Measurements from ENCODE around the gene EIPR1. TPM values are rescaled to one million over a fixed set of nuclear protein-coding genes. Genes with fewer than 3 reads are reported as not detected.

The EIPR1 gene
- total RNA-seq, 1 experiment from 2014 or later: 22.8 TPM

DNA sequence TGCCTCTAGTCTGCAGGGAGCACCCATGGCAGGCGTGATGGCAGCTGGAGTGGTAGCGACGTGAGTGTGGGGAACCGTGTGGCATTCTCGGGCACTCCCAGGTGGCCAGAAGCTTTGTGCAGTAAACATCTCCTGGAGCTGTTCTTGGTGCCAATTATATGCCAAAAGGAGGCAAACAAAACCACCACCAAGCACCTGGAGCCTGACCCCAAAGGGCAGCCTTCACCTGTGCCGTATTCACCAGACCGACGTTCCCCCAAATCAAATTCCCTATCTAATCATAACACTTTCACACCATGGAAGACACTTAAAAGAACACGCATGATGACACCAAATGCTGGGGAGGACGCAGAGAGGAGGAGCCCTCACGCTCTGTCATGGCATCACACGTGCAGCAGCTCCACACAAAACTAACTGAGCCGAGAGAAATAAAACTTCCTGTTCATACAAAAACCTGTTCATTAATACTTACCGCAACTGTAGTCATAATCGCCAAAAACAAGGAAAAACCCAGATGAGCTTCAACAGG, 123.6 kb downstream of the EIPR1 start (continued):
- TF ChIP-seq NFE2L1 (CRISPR knock-in tag; IDR thresholded peaks at IDR 0.05) (no peak), ELF4 (CRISPR knock-in tag; IDR thresholded peaks at IDR 0.05; ENCODE audit: low read depth) (no peak), ZNF219 (CRISPR knock-in tag; IDR thresholded peaks at IDR 0.05; ENCODE audit: borderline replicate concordance) (no peak), JAZF1 (CRISPR knock-in tag; IDR thresholded peaks at IDR 0.05) (no peak), IRF2 (CRISPR knock-in tag; IDR thresholded peaks at IDR 0.05; ENCODE audit: borderline replicate concordance, low read depth) (no peak), MYBL2 (CRISPR knock-in tag; IDR thresholded peaks at IDR 0.05) (no peak), SMAD4 (CRISPR knock-in tag; IDR thresholded peaks at IDR 0.05) (no peak), JUN (CRISPR knock-in tag; IDR thresholded peaks at IDR 0.05) (no peak), ZNF532 (CRISPR knock-in tag; IDR thresholded peaks at IDR 0.05; ENCODE audit: borderline replicate concordance) (no peak), SP1 (CRISPR knock-in tag; conservative IDR thresholded peaks at IDR 0.05) (no peak), NR2C2 (CRISPR knock-in tag; IDR thresholded peaks at IDR 0.05) (no peak)

GRCh38 chr2:3251946-3252345, 125.7 kb downstream of the EIPR1 start:
- peaks cover 4% of the 10 kb centered on the region; the same call in 1 of the 2 replicates for H3K27me3 Mint-ChIP-seq (ENCODE audit: low read depth)
- H3K4me3 Mint-ChIP-seq: no peak overlapping the region
- CTCF ChIA-PET: no interaction called here
- peaks cover 4% of the 10 kb centered on the region for H3K4me1 Mint-ChIP-seq
- no peak for DNase-seq (ENCODE audit: low spot score)
- peaks cover 42% of the 10 kb centered on the region for H3K9me3 Mint-ChIP-seq
- ATAC-seq: no peak
- POLR2A ChIA-PET: no interaction called here
- TF ChIP-seq USF2 (CRISPR knock-in tag; IDR thresholded peaks at IDR 0.05): no peak
- TF ChIP-seq ZNF317 (CRISPR knock-in tag; IDR thresholded peaks at IDR 0.05; ENCODE audit: borderline replicate concordance, low read depth): no peak
- TF ChIP-seq, protein P1, sequence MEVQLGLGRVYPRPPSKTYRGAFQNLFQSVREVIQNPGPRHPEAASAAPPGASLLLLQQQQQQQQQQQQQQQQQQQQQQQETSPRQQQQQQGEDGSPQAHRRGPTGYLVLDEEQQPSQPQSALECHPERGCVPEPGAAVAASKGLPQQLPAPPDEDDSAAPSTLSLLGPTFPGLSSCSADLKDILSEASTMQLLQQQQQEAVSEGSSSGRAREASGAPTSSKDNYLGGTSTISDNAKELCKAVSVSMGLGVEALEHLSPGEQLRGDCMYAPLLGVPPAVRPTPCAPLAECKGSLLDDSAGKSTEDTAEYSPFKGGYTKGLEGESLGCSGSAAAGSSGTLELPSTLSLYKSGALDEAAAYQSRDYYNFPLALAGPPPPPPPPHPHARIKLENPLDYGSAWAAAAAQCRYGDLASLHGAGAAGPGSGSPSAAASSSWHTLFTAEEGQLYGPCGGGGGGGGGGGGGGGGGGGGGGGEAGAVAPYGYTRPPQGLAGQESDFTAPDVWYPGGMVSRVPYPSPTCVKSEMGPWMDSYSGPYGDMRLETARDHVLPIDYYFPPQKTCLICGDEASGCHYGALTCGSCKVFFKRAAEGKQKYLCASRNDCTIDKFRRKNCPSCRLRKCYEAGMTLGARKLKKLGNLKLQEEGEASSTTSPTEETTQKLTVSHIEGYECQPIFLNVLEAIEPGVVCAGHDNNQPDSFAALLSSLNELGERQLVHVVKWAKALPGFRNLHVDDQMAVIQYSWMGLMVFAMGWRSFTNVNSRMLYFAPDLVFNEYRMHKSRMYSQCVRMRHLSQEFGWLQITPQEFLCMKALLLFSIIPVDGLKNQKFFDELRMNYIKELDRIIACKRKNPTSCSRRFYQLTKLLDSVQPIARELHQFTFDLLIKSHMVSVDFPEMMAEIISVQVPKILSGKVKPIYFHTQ (CRISPR knock-in tag; IDR thresholded peaks at IDR 0.05): no peak
- no peak for TF ChIP-seq NFYB (CRISPR knock-in tag; conservative IDR thresholded peaks at IDR 0.05; ENCODE audit: low read depth)
- TF ChIP-seq HMGA2 (CRISPR knock-in tag; IDR thresholded peaks at IDR 0.05): no peak
- no peak for TF ChIP-seq JUN (CRISPR knock-in tag; IDR thresholded peaks at IDR 0.05)
- no peak for TF ChIP-seq ZNF425 (CRISPR knock-in tag; conservative IDR thresholded peaks at IDR 0.05)
- TF ChIP-seq ELF4 (CRISPR knock-in tag; IDR thresholded peaks at IDR 0.05; ENCODE audit: low read depth): no peak
- TF ChIP-seq ETV6 (CRISPR knock-in tag; IDR thresholded peaks at IDR 0.05): no peak
- TF ChIP-seq NFATC4 (CRISPR knock-in tag; IDR thresholded peaks at IDR 0.05): no peak
- TF ChIP-seq TCF7 (CRISPR knock-in tag; IDR thresholded peaks at IDR 0.05; ENCODE audit: low read depth): no peak
- TF ChIP-seq FOXK1 (CRISPR knock-in tag; IDR thresholded peaks at IDR 0.05): no peak
- no peak for TF ChIP-seq NR2C2 (CRISPR knock-in tag; IDR thresholded peaks at IDR 0.05)
- H3K27ac Mint-ChIP-seq: peak overlapping the region; percentile 49; the same call in 1 of the 2 replicates
- H3K36me3 Mint-ChIP-seq: peaks cover 48% of the 10 kb centered on the region
